NCI-H345 treated with DMSO at 0.1 percent for 48 hours (cell line): Measurements from ENCODE around the gene MCM9.
"Not testable (repeated sequence)": the region's sequence is repeated elsewhere in the genome, so short reads cannot be mapped to it uniquely, and the experiment has no call there.

Experiments
- DNase-seq: peaks from one replicate; lab custom pipeline; 2025; ENCODE audit not compliant: unreplicated experiment; lab: John Stamatoyannopoulos, UW

MCM9 gene

GRCh38 chr6:118772886-118773285 is 162.1 kb downstream of the MCM9 start:
- DNase-seq: no peak

DNA sequence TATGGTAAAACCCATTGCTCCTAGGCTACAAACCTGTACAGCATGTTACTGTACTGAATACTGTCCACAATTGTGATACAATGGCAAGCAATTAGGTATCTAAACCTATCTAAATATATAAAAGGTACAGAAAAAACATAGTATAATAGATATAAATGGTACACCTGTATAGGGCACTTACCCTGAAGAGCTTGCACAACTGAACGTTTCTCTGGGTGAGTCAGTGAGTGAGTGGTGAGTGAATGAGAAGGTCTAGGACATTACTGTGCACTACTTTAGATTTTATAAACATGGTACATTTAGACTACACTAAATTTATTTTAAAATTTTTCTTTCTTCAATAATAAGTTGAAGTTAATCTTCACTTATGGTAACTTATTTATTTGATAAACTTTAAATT is 163.7 kb downstream of the MCM9 start:
- DNase-seq: no peak

DNA sequence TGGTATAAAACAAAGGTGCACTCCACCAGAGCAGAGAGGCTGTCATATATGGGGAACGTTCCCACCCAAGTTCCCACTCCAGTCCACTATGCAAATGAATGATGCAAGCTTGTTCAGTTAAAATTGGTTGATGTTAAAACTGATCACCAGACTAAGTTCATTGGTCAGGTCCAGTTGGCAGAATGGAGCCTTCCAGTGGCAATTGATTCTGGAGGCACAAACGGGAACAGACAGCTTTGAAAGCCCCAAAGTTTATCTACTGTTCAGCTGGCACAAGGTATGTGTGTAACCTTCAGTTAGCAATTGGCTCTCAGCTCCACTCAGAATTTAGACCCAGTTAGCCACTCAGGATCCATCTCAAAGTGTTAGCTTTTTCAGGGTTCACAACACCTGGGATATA is 164.1 kb downstream of the MCM9 start:
- DNase-seq: no peak

- DNase-seq: no peak
Measured at GRCh38 chr6:118770112-118770788, 164.7 kb downstream of the MCM9 start.

DNA sequence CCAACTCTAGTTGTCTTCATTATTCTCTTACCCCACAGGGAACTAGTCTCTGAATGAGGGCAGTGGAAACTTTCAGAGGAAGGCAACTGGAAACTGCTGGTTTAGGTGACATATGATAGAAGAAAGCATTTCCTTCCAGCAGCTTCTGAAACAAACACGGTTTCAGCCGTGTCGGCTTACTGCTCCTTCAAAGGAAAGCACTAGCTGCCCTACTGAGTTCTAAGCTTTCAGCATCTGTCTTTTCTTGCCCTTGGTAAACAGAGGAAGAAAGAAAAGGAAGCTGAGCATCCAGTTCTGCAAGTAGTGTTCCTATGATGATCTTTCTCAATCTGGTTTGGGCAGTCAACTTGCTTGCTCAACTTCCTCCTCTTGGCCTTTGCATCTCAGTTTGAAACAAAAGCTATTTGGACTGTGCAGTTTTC is 166.0 kb downstream of the MCM9 start:
- no peak for DNase-seq

- DNase-seq: no peak
Measured at GRCh38 chr6:118768441-118768840, 166.5 kb downstream of the MCM9 start.

- DNase-seq: not testable (repeated sequence)
Measured at GRCh38 chr6:118765316-118765715, 169.6 kb downstream of the MCM9 start.

DNA sequence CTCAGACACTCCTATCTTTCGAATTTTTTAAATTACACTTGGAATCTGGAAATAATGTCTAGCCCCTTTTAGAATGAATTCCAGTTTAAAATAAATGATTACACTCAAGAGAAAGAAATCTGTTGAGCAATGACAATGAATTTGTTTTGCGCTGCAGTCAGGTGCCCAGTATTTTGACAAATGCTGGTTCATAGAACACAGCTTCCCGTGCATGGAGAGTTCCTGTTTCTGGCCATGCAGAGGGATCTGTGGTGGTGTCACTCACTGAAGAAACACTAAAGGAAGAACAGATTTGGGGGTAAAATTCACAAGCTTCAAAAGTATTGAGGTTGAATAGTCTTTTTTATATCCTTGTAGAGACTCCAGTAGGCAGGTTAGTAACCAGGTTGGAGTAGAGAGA is 170.2 kb downstream of the MCM9 start:
- no peak for DNase-seq
